ENCODE measurements around the gene PTPRA. TPM values are rescaled to one million over a fixed set of nuclear protein-coding genes. Genes with fewer than 3 reads are reported as not detected.

Gene PTPRA
- total and polyA plus RNA-seq, 4 donors, result 8.7 to 24.3 (median 15.7) TPM

DNA sequence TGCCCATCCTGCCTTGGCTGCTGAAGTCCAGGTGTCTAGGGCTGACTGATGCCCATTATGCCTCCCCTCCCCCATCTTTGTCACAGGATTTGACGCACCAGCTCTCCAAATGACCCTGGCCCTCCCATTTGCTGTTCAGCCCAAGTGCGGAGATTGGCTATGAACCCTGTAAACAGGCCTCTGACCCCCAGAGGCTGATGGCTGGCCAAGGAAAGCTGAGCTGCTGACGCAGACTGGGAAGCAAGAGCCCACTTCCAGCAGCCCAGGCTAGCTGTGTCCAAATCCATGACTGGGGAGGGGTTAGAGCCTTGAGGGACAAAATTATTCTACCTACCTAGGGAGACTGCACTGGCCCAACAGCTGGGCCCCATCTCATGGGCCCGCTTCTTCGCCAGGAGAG lies 169.3 kb downstream of the PTPRA start:
- H3K4me3 ChIP-seq (ENCODE audit: low read depth in 1 of 3, low read length in 3 of 3), result no peak overlapping the region
- peaks cover 5 to 37% (median 24%) of the 10 kb centered on the region in 4 donors for H3K4me1 ChIP-seq (ENCODE audit: control insufficient read depth in 4 of 4, insufficient read depth in 4 of 4, low read length in 3 of 4)
- no peaks in the 10 kb centered on the region for H3K9me3 ChIP-seq (ENCODE audit: control insufficient read depth in 4 of 4, low read length in 3 of 4)
- H3K27ac ChIP-seq (ENCODE audit: low read depth in 1 of 2, low read length in 2 of 2), result peak overlapping the region; percentile 74 to 82
- no peak for DNase-seq (ENCODE audit: low spot score)
- H3K9ac ChIP-seq (ENCODE audit: low read depth in 1 of 2, low read length in 2 of 2), result no peak overlapping the region
- WGBS, result 61% methylated on average over 5 of the region's 5 CpGs
- TF ChIP-seq MAX (IDR thresholded peaks at IDR 0.05), result no peak
- peak; percentile 34 for TF ChIP-seq FOXA1 (IDR thresholded peaks at IDR 0.05)
- TF ChIP-seq RXRA (IDR thresholded peaks at IDR 0.05), result peak; percentile 52 to 74
- no peak for TF ChIP-seq GABPA (IDR thresholded peaks at IDR 0.05 in 1 of 2, conservative IDR thresholded peaks at IDR 0.05 in 1 of 2)
- TF ChIP-seq, protein P1, sequence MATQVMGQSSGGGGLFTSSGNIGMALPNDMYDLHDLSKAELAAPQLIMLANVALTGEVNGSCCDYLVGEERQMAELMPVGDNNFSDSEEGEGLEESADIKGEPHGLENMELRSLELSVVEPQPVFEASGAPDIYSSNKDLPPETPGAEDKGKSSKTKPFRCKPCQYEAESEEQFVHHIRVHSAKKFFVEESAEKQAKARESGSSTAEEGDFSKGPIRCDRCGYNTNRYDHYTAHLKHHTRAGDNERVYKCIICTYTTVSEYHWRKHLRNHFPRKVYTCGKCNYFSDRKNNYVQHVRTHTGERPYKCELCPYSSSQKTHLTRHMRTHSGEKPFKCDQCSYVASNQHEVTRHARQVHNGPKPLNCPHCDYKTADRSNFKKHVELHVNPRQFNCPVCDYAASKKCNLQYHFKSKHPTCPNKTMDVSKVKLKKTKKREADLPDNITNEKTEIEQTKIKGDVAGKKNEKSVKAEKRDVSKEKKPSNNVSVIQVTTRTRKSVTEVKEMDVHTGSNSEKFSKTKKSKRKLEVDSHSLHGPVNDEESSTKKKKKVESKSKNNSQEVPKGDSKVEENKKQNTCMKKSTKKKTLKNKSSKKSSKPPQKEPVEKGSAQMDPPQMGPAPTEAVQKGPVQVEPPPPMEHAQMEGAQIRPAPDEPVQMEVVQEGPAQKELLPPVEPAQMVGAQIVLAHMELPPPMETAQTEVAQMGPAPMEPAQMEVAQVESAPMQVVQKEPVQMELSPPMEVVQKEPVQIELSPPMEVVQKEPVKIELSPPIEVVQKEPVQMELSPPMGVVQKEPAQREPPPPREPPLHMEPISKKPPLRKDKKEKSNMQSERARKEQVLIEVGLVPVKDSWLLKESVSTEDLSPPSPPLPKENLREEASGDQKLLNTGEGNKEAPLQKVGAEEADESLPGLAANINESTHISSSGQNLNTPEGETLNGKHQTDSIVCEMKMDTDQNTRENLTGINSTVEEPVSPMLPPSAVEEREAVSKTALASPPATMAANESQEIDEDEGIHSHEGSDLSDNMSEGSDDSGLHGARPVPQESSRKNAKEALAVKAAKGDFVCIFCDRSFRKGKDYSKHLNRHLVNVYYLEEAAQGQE (IDR thresholded peaks at IDR 0.05), result no peak
- TF ChIP-seq ATF3 (IDR thresholded peaks at IDR 0.05), result no peak
- peak; percentile 82 for TF ChIP-seq SP1 (IDR thresholded peaks at IDR 0.05)
- TF ChIP-seq NR2F2 (IDR thresholded peaks at IDR 0.05), result peak; percentile 71
- no peak for TF ChIP-seq EGR1 (IDR thresholded peaks at IDR 0.05; ENCODE audit: low read depth in 2 of 2)
- TF ChIP-seq HNF4G (IDR thresholded peaks at IDR 0.05), result no peak
- TF ChIP-seq CTCF (IDR thresholded peaks at IDR 0.05; ENCODE audit: low read depth, low read length, missing input control), result no peak
- TF ChIP-seq JUND (IDR thresholded peaks at IDR 0.05), result no peak
- TF ChIP-seq FOXA2 (IDR thresholded peaks at IDR 0.05), result peak; percentile 3
- no peak for TF ChIP-seq RAD21 (IDR thresholded peaks at IDR 0.05)
- no peak for TF ChIP-seq TAF1 (conservative IDR thresholded peaks at IDR 0.05)
- TF ChIP-seq YY1 (IDR thresholded peaks at IDR 0.05), result peak; percentile 64
- no peak for TF ChIP-seq ZBTB33 (IDR thresholded peaks at IDR 0.05)
- TF ChIP-seq HNF4A (conservative IDR thresholded peaks at IDR 0.05), result peak; percentile 39 to 54
- H3K36me3 ChIP-seq (ENCODE audit: control insufficient read depth in 4 of 4, insufficient read depth in 3 of 4, low read depth in 1 of 4, low read length in 3 of 4), result peaks cover under 1 to 14% (median 6%) of the 10 kb centered on the region in 4 donors
- no peaks in the 10 kb centered on the region for H3K27me3 ChIP-seq (ENCODE audit: control insufficient read depth in 4 of 4, insufficient read depth in 4 of 4, low read length in 3 of 4)
